ENCODE measurements around the gene FZD10.

DNA sequence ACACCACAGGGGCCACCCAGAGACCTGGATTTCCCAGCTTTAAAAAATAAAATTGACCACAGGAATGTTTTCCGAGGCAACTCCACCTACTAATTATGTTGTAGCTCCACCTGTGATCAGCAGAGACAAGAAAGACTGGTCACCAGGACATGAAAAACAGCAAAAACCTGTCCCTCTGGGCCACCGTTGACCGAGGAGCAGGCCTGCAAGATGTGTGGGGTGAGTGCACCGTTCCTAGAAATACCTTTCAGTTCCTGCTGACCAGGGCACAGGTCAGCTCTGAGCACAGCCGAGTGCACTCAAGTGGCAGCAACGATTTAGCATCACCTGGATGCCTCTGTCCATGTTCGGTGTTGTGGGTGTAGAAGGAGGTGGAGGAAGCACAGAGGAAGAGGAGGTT lies 16.9 kb downstream of the FZD10 start:
- no peak for TF ChIP-seq TAF1 (IDR thresholded peaks at IDR 0.05; ENCODE audit: borderline replicate concordance, low read depth, low read length)
- TF ChIP-seq POLR2A (IDR thresholded peaks at IDR 0.05; ENCODE audit: low read depth, low read length): no peak
